ENCODE measurements around the gene GALNT10.

DNA sequence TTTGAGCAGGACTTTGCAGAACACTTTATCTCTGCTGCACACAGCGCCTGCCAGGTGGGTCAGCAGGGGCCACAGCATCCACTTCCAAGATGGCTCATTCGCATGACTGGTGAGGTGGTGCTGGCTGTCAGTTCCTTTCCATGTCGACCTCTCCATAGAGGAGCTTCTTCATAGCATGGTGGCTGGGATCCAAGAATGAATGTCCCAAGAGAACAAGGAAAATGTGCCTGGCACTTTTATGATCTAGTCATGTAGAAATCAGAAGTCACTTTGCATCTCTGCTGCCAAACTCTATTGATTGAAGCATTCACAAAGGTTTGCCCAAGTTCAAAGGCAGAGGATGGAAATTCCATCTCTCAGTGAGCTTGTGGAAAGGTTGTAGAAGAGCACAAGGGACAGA lies 85.0 kb downstream of the GALNT10 start:
- TF ChIP-seq CTCF (conservative IDR thresholded peaks at IDR 0.05 in 1 of 2, IDR thresholded peaks at IDR 0.05 in 1 of 2; ENCODE audit: low read depth in 1 of 2, low read length in 2 of 2) (no peak), EZH2 (IDR thresholded peaks at IDR 0.05; ENCODE audit: low read length, missing control alignments) (no peak)

Measured in fibroblast of lung (primary cell).